H1 (cell line): Measurements from ENCODE around the gene SEMA4D. TPM values are rescaled to one million over a fixed set of nuclear protein-coding genes. Genes with fewer than 3 reads are reported as not detected.

Source experiments
- CHD7 ChIP-seq: fragments of 300-600 bp; sonication (generic); IDR thresholded peaks from 2 replicates; pipeline ENCODE4 v1.7.1; 2012; ENCODE audit warnings: low read length, moderate library complexity, mild to moderate bottlenecking, inconsistent platforms; ENCODE audit not compliant: insufficient replicate concordance
- HDAC6 ChIP-seq: IDR thresholded peaks from one replicate; pipeline ENCODE4 v1.7.1; 2012; ENCODE audit warnings: low read depth, mild to moderate bottlenecking, inconsistent platforms, low read length, moderate library complexity
- polyA plus RNA-seq, 7 experiments: library from polyadenylated mRNA; depleted of rRNA in 3 of 7; stranded (reverse) in 5 of 7; unstranded in 2 of 7; fragments of >200 nt in 5 of 7; fragments of 200-250 nt in 2 of 7; gene quantifications; 1 replicate in 5 of 7; 2 replicates in 1 of 7; 4 replicates in 1 of 7; pipeline versions ENCODE4 v1.2.1 to v1.2.3, GENCODE V29; 2011 to 2013; ENCODE audit warnings: missing spikeins in 2 of 7, mixed read lengths in 2 of 7
- total RNA-seq: library from RNA; stranded (reverse); fragmentation: NEBNext Ultra II Directional; extraction: Animal tissue kit (Norgen Biotek cat#: 25700); gene quantifications from 2 replicates; pipeline ENCODE4 v1.2.1, GENCODE V29; 2021

Gene SEMA4D
- total and polyA plus RNA-seq, 2 of the 8 experiments (the other 6 are each of a cell fraction or from before 2014, with no cell fraction given) = 21.0 to 70.4 TPM

DNA sequence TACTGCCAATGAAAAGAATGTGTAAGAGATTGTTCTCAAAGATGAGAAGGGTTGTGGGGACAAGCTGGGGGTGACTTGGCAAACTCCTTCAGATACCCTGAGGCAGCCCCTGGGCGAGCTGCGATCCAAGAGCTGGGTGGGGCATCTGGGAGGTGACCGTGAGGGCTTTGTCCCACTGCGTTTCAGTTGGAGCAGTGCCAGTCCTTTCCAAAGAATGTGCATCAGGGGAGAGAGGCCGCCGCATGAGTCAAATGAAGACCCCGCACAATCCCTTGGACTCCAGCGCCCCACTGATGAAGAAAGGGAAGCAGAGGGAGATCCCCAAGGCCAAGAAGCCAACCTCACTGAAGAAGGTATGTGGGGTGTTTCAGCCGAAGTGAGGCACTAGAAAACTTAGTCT lies 151.2 kb downstream of the SEMA4D start (continued):
- TF ChIP-seq CHD7 (no peak), HDAC6 (no peak)
